ENCODE results near the gene PPP3CA. TPM values are rescaled to one million over a fixed set of nuclear protein-coding genes. Genes with fewer than 3 reads are reported as not detected.
A peak's percentile ranks its signal among the peaks of the same experiment; 100 is the strongest.

The PPP3CA gene
- polyA plus RNA-seq, 6 donors from 2014 or later, result 12.9 to 77.5 (median 19.5) TPM

DNA sequence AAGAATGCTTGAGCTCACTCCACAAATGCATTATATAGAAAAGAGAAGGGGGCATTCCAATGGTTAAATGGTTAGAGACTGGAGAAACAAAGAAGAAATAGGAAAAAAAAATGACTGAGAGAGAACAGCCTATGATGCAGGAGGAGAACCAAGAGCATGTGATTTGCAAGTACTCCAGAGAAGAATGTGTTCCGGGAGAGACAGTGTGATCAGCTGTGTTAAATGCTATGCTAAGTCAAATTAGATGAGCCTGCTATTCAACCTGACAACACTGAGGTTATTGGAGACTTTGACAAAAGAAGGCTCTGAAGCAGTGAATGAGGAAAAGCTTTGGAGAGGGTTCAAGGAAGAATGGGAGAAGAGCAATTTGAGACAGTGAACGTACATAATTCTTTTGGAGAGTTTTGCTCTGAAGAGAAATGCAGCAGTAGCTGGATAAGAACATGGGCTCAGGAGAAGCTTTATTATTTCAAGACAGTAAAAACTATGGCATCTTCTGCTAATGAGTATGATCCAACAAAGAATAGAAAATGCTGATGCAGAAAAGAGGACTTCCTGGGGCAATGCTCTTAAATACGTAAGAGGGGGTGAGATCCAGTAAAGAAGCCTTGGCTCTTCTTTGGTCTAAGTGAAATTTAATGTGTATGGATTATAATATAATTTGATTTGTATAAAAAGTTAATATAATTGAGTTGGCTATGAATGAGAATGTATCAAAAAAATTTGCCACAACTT lies 66.3 kb downstream of the PPP3CA start:
- H3K36me3 Mint-ChIP-seq, result peaks cover 0 to 5% of the 10 kb centered on the region in 2 donors
- peak overlapping the region in 4 of 6 donors; percentile 1 to 89 (median 12) for H3K27ac Mint-ChIP-seq
- H3K4me3 Mint-ChIP-seq, result peak overlapping the region in 1 of 8 donors; percentile 9
- peaks cover 65 to 85% (median 72%) of the 10 kb centered on the region in 3 donors for H3K4me1 Mint-ChIP-seq
- ATAC-seq (ENCODE audit: low read depth in 2 of 2) (no peak), DNase-seq (no peak)
- no peaks in the 10 kb centered on the region for H3K27me3 Mint-ChIP-seq
- H3K9me3 Mint-ChIP-seq, result peaks cover 0 to 1% (median 0%) of the 10 kb centered on the region in 7 donors

DNA sequence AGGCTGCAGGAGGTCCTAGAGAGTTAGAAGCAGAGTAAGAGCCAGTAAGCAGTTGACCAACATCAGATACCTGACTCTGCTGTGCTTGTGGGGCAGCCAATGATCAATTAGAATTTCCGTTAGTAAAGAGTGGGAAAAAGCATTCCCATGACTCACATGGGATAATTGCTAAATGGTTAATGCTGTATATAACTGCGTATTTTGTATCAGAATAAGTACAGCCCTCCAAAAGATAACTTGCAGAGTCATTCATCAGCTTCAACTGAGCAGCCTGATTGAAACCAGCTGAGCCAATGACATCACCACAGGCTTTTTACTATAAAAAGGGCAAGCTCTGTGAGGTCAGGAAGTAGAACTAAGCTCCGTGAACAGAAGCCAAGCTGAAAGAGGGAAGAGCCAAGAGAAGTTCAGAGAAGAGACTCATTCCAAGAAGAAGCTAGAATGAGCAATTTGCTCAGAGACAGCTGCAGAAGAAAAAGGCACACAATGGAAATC lies 67.9 kb downstream of the PPP3CA start:
- peak overlapping the region; percentile 33 to 89 (median 73) for H3K27ac Mint-ChIP-seq
- ATAC-seq (ENCODE audit: low read depth in 2 of 2), result peak; percentile 71 to 72
- peak overlapping the region; percentile 18 to 86 (median 70) for H3K4me3 Mint-ChIP-seq
- H3K27me3 Mint-ChIP-seq, result no peaks in the 10 kb centered on the region
- peaks cover 0 to 1% (median 0%) of the 10 kb centered on the region in 7 donors for H3K9me3 Mint-ChIP-seq
- DNase-seq, result peak; percentile 32
- peaks cover 0 to 5% of the 10 kb centered on the region in 2 donors for H3K36me3 Mint-ChIP-seq
- H3K4me1 Mint-ChIP-seq, result peaks cover 63 to 83% (median 71%) of the 10 kb centered on the region in 3 donors

- DNase-seq, result no peak
- H3K36me3 Mint-ChIP-seq, result peaks cover 0 to 5% of the 10 kb centered on the region in 2 donors
- H3K4me3 Mint-ChIP-seq, result no peak overlapping the region
- H3K4me1 Mint-ChIP-seq, result peaks cover 55 to 68% (median 61%) of the 10 kb centered on the region in 3 donors
- no peaks in the 10 kb centered on the region for H3K27me3 Mint-ChIP-seq
- peaks cover 0 to 1% (median 0%) of the 10 kb centered on the region in 7 donors for H3K9me3 Mint-ChIP-seq
- ATAC-seq (ENCODE audit: low read depth in 2 of 2), result no peak
- peak overlapping the region in 1 of 6 donors; percentile 58 for H3K27ac Mint-ChIP-seq
Observed at GRCh38 chr4:101277671-101278070, 69.7 kb downstream of the PPP3CA start.

DNA sequence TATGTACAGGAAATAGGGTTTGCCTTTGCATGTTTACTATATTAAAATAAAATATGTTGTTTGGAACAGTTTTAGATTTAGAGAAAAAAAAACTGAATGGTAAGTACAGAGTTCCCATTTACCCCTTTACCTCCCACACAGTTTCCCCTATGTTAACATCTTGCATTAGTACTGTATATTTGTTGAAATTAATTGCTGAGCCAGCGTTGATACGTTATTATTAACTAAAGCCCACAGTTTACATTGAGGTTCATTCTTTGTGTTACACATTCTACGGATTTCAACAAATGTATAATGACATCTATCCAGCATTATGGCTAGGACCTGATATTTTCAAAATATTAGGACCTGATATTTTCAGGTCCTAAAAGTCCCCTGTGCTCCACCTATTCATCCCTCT lies 70.7 kb downstream of the PPP3CA start:
- Mint-ChIP-seq H3K4me3 (no peak overlapping the region), H3K36me3 (peaks cover 0 to 5% of the 10 kb centered on the region in 2 donors), H3K27me3 (no peaks in the 10 kb centered on the region), H3K9me3 (peaks cover 0 to 1% (median 0%) of the 10 kb centered on the region in 7 donors), H3K4me1 (peaks cover 51 to 63% (median 56%) of the 10 kb centered on the region in 3 donors), H3K27ac (peak overlapping the region in 1 of 6 donors; percentile 19)
- ATAC-seq (ENCODE audit: low read depth in 2 of 2) (no peak), DNase-seq (no peak)

DNA sequence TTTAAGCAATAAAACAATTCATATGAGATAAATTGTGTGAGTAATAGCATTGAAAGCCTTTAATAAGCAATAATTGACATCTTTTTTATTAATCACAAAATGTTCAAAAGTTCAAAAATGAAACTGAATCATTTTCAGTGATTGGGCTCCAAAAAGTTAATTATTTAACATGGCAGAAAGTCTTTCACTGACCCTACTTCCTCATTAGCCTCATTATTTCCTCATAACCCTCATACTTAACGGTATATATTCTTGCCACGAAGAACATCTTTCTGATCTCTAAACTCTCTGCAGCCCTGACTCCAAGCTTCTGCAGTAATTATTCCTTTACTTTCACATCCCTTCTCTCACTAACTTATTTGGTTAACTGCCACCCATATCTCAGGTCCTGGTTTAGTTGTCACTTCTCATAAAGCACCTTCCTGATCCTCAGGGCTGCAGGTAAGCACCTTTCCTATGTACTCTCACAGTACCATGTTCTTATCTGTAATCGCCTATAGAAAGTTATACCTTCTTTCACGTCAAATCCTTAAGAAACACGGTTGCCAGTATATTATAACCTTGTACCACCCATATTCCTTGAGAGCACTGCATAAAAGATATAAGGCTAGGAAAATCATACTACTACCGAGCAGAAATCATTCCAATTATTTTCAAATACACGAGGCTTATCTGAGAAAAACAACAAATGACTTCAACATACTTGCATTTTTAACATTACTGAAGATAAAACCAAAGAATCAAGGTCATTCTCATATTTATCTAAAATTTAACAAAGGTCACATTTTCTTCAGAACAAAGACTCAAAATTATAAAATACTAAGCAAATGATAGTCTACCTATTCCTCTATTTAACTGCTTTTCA lies 72.2 kb downstream of the PPP3CA start:
- ATAC-seq (ENCODE audit: low read depth in 2 of 2) (peak; percentile 54 to 65), DNase-seq (no peak)
- peak overlapping the region in 4 of 8 donors; percentile 1 to 56 (median 38) for H3K4me3 Mint-ChIP-seq
- H3K36me3 Mint-ChIP-seq, result peaks cover 0 to 4% of the 10 kb centered on the region in 2 donors
- peaks cover 54 to 63% (median 55%) of the 10 kb centered on the region in 3 donors for H3K4me1 Mint-ChIP-seq
- peaks cover 0 to 1% (median 0%) of the 10 kb centered on the region in 7 donors for H3K9me3 Mint-ChIP-seq
- H3K27me3 Mint-ChIP-seq, result no peaks in the 10 kb centered on the region
- H3K27ac Mint-ChIP-seq, result peak overlapping the region in 3 of 6 donors; percentile 4 to 72 (median 9)

DNA sequence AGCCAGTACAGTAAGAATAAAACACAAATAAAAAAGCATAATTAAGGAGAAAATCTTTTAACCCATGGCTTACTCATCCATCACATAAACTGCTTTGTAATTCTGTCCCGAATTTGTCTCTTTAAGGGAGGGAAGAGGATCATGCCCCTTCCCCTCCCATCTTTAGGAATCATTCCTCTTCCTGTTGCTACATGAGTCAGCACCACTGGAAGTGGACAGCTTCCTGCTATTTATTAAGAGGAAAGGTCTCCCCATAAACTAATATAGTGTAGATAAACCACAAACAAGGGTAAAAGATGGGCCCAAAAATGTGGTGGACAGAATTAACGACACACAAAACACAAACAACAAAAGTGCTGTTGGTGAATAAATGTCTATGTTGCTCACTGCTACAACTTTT lies 75.8 kb downstream of the PPP3CA start:
- no peaks in the 10 kb centered on the region for H3K36me3 Mint-ChIP-seq
- H3K4me1 Mint-ChIP-seq, result peaks cover 50 to 70% (median 57%) of the 10 kb centered on the region in 3 donors
- H3K27me3 Mint-ChIP-seq, result no peaks in the 10 kb centered on the region
- DNase-seq, result no peak
- peak overlapping the region in 1 of 6 donors; percentile 51 for H3K27ac Mint-ChIP-seq
- ATAC-seq (ENCODE audit: low read depth in 2 of 2), result no peak
- no peak overlapping the region for H3K4me3 Mint-ChIP-seq
- no peaks in the 10 kb centered on the region for H3K9me3 Mint-ChIP-seq

GRCh38 chr4:101269682-101270081 lies 77.6 kb downstream of the PPP3CA start:
- peak overlapping the region in 1 of 6 donors; percentile 11 for H3K27ac Mint-ChIP-seq
- no peaks in the 10 kb centered on the region for H3K36me3 Mint-ChIP-seq
- peaks cover 56 to 68% (median 59%) of the 10 kb centered on the region in 3 donors for H3K4me1 Mint-ChIP-seq
- DNase-seq (no peak), ATAC-seq (ENCODE audit: low read depth in 2 of 2) (no peak)
- H3K9me3 Mint-ChIP-seq, result no peaks in the 10 kb centered on the region
- H3K4me3 Mint-ChIP-seq, result no peak overlapping the region
- no peaks in the 10 kb centered on the region for H3K27me3 Mint-ChIP-seq

GRCh38 chr4:101265816-101266172 lies 81.5 kb downstream of the PPP3CA start:
- Mint-ChIP-seq H3K27me3 (no peaks in the 10 kb centered on the region), H3K9me3 (no peaks in the 10 kb centered on the region), H3K4me1 (peaks cover 67 to 87% (median 85%) of the 10 kb centered on the region in 3 donors), H3K4me3 (peak overlapping the region in 2 of 8 donors; percentile 10 to 32), H3K27ac (peak overlapping the region in 5 of 6 donors; percentile 13 to 88 (median 32)), H3K36me3 (no peaks in the 10 kb centered on the region)
- DNase-seq, result no peak
- ATAC-seq (ENCODE audit: low read depth in 2 of 2), result no peak

- H3K9me3 Mint-ChIP-seq, result no peaks in the 10 kb centered on the region
- DNase-seq, result no peak
- peak overlapping the region in 5 of 6 donors; percentile 30 to 88 (median 49) for H3K27ac Mint-ChIP-seq
- H3K27me3 Mint-ChIP-seq, result no peaks in the 10 kb centered on the region
- ATAC-seq (ENCODE audit: low read depth in 2 of 2), result no peak
- H3K4me1 Mint-ChIP-seq, result peaks cover 72 to 89% (median 85%) of the 10 kb centered on the region in 3 donors
- no peaks in the 10 kb centered on the region for H3K36me3 Mint-ChIP-seq
- H3K4me3 Mint-ChIP-seq, result peak overlapping the region in 2 of 8 donors; percentile 42 to 67
Observed at GRCh38 chr4:101264993-101265815, 82.1 kb downstream of the PPP3CA start.

GRCh38 chr4:101264512-101264911 lies 82.8 kb downstream of the PPP3CA start:
- Mint-ChIP-seq H3K27me3 (no peaks in the 10 kb centered on the region), H3K27ac (peak overlapping the region in 4 of 6 donors; percentile 3 to 49 (median 26)), H3K4me3 (peak overlapping the region in 5 of 8 donors; percentile 22 to 67 (median 42)), H3K36me3 (no peaks in the 10 kb centered on the region), H3K9me3 (no peaks in the 10 kb centered on the region), H3K4me1 (peaks cover 77 to 89% (median 88%) of the 10 kb centered on the region in 3 donors)
- DNase-seq, result no peak
- no peak for ATAC-seq (ENCODE audit: low read depth in 2 of 2)

GRCh38 chr4:101262683-101263082 lies 84.6 kb downstream of the PPP3CA start:
- no peaks in the 10 kb centered on the region for H3K36me3 Mint-ChIP-seq
- peak overlapping the region in 3 of 6 donors; percentile 3 to 88 (median 67) for H3K27ac Mint-ChIP-seq
- H3K4me3 Mint-ChIP-seq, result peak overlapping the region; percentile 3 to 76 (median 59)
- no peaks in the 10 kb centered on the region for H3K27me3 Mint-ChIP-seq
- H3K4me1 Mint-ChIP-seq, result peaks cover 78 to 95% (median 86%) of the 10 kb centered on the region in 3 donors
- no peaks in the 10 kb centered on the region for H3K9me3 Mint-ChIP-seq
- peak in 1 of 2 donors; percentile 69 for ATAC-seq (ENCODE audit: low read depth in 2 of 2)
- DNase-seq, result no peak

GRCh38 chr4:101259876-101260275 lies 87.5 kb downstream of the PPP3CA start:
- Mint-ChIP-seq H3K4me1 (peaks cover 72 to 88% (median 81%) of the 10 kb centered on the region in 3 donors), H3K27ac (peak overlapping the region in 4 of 6 donors; percentile 2 to 81 (median 65)), H3K36me3 (no peaks in the 10 kb centered on the region), H3K9me3 (no peaks in the 10 kb centered on the region), H3K4me3 (peak overlapping the region in 2 of 8 donors; percentile 9 to 48), H3K27me3 (no peaks in the 10 kb centered on the region)
- ATAC-seq (ENCODE audit: low read depth in 2 of 2), result no peak
- no peak for DNase-seq

All from naive B cell (primary cell).